Stimulated activated CD4-positive, alpha-beta T cell treated with anti-CD3 and anti-CD28 coated beads, Interleukin-4, amount 100 ng/mL, for 24 hours (primary cell): ENCODE data around the gene KRTAP19-8.

Source experiments
- DNase-seq: peaks from one replicate; pipeline ENCODE4 v3.0.0-alpha.2; 2020

Gene KRTAP19-8, protein sequence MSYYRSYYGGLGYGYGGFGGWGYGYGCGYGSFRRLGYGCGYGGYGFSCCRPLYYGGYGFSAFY

DNA sequence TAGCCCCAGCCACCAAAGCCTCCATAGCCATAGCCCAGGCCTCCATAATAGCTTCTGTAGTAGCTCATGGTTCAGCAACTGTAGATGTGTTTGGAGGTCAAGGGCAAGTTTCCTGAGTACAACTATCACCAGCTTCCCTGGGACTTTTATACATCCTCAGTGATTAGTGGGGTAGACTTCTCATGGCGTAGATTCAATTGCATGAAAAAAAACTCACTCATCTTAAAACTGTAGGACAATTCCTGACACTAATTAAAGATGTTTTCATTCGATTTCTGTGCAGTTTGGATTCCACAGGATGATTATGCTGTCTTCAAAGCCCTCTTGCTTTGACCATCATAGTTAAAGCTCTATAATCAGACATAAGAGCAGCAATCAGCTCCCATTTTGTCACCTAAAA is at the start of gene KRTAP19-8:
Gene KRTAP19-8, minus strand, starts transcription at position 101 of the 400 bp plus-strand sequence. Its CDS starts 33 bp downstream, at position 68.
- no peak for DNase-seq

DNA sequence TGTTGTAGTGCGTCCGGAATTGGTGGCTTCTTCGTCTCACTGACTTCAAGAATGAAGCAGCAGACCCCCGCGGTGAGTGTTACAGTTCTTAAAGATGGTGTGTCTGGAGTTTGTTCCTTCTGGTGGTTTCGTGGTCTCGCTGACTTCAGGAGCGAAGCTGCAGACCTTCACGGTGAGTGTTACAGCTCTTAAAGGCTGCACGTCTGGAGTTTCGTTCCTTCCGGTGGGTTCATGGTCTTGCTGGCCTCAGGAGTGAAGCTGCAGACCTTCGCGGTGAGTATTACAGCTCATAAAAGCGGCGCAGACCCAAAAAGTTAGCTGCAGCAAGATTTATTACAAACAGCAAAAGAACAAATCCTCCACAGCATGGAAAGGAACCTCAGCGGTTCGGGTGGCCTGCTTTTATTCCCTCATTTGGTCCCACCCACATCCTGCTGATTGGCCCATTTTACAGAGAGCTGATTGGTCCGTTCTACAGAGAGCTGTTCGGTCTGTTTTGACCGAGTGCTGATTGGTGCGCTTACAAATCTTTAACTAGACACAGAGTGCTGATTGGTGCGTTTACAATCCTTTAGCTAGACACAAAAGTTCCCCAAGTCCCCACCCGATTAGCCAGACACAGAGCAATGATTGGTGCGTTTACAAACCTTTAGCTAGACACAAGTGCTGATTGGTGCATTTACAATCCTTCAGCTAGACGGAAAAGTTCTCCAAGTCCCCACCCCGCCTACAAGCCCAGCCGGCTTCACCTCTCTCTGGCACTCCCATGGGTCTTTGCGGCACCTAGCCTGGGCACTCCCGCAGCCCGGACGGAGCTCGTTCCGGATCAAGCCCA is 49.6 kb upstream of the KRTAP19-8 start:
- no peak for DNase-seq

DNA sequence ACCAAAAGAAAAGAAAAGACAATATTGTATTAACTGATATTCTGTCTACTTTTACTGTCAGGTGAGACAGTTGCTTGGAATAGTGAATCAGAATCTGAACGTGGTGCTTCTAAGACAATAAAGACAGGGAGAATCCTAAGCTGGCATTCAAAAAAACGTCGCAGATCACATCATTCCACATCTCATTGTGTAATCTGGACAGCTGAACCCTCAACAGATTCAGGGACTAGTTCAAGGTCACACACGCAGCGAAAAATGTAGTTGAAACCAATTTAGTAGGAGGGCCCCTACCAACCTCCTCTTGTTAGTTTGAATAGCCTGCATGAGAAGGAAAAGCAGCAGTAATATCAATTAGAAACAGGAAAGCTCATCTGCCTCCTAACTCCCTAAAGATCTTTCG is 46.4 kb upstream of the KRTAP19-8 start:
- DNase-seq: no peak

DNA sequence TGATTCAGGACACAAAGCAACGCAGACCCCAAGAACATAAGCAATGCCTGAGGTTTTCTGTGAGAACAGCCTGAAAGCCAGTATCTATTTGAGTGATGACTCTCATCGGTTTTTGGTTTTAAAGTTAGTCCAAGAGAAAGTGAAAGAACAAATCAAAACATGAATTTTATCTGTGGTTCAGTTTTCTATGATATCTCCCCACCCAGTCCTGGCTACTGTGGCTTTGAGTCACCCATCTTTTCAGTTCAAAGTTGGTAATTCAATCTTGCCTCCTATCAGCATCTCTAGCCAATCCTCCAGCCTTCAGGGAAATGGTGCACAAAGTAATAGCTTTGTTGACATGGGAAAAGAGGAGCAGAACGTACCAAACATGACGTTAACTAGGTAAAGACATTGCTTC is 40.5 kb upstream of the KRTAP19-8 start:
- DNase-seq: no peak

DNA sequence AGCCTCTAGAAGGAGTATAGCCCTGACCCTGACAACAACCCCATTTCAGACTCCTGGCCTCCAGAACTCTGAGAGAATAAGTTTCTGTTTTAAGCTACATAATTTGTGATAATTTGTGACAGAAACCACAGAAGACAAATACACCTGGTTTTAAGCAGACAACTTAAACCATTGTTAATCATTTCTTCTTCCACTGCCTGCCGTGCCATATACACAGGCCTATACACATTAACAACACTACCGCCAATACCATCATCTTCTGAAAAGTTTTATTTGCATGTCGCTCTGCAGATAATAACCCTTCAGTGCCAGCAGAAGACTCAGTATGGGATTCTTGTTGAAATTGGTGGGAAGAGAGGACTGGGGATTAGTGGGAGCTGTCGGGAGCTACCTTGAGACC is 39.9 kb upstream of the KRTAP19-8 start:
- DNase-seq: no peak

DNA sequence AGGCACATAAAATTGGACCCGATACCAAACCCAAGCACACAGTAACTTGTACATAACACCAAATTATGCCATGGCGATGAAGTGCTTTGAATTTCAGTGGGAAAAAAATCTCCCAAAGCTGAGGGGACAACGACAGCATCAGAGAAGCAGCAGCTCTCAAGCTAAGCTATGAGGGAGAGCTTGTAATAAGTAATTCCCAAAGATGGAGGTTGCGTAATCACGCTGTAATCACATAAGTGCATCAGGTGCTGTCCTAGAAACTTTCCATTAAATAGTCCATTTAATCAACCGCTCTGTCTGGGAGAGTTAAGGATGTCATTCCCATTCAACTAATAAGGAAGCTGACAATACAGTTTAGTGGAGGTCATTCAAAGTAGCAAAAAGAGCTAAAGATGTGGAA is 37.6 kb upstream of the KRTAP19-8 start:
- DNase-seq: no peak

DNA sequence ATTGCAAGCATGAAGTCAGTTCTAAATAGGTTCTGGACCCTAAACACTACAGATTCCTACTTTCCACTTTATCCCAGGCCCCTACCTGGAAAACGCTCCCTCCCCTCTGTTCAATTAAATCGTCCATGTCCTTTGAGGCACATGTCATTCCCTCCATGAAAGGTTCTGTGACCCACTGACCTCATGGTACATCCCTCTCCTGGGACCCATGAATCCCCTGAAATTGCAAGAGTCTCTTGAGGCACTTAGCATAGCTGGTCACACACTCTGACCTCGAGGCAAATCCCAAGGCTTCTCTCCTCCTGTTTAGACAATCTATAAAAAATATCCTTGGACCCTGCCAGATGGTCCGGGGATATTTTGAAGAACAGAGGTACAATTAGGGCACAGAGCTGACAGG is 34.3 kb upstream of the KRTAP19-8 start:
- DNase-seq: no peak

DNA sequence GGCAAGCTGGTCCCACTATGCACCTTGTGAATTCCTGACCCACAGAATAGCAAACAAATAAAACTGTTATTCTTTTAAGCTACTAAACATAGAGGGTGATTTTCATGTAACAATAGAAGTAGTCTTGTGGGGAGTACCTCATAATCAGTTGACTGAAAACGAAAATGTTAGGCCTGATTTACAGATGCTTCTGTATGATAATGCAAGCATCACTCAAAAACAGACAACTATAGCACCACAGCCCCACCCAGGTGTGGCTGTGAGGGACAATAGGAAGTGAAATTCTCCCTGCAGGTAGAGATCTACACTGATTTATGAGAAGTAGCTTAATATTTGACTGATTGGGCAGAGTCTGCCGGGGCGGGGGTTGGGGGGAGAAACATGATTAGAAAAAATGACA is 26.5 kb upstream of the KRTAP19-8 start:
- DNase-seq: no peak

DNA sequence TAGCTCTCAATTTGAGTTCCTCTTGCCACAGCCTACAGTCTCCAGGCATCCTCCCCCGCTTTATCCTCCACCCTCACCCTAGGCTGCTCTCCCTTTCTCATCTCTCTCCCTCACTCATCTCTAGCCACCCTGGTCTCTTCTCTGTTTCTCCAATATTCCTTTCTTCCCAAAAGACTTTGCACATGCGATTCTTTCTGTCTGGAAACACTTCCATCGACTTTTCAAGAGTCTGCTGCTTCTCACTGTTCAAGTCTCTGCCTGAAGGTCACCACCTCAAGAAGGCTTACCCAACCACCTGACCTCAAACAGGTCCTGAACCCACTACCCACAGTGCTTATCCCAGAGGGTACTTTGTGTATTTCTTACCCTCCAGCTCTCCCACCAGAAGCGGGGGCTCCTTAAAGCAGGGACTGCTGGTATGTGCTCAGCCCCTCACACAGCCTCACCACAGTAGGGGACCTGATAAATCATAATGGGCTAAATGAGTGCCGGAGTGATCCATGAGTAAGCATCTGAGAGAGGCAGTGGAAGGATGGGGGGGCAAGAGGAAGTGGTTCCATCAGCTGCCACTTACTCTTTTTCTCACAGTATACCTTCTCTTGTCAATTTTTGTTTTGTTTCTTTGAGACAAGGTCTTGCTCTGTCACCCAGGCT is 14.3 kb upstream of the KRTAP19-8 start:
- no peak for DNase-seq

DNA sequence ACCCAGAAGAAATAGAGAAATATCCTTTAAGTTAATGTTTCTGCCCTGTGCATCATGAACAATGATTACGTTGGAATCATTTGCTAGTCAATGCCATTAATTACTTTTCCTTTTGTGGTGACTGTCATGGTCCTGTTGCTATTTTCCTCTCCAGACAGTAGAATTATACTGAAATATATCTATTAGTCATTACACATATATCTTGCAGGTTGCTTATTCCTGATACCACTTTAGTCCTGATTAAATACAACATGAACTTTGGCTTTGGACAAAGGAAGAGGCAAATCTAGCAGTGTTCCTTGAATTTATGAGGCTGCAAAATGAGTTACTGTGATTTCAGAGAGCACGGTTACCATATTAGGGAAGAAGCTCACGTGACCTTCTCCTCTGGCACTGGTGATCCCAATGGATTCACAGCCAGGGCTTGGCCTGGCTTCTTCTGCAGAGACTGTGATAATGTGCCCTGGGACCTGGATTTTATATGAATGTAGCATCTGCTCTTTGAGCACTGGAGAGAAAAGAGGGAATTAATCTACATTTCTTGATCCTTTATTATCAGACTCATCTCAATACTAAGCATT is 12.4 kb upstream of the KRTAP19-8 start:
- no peak for DNase-seq

DNA sequence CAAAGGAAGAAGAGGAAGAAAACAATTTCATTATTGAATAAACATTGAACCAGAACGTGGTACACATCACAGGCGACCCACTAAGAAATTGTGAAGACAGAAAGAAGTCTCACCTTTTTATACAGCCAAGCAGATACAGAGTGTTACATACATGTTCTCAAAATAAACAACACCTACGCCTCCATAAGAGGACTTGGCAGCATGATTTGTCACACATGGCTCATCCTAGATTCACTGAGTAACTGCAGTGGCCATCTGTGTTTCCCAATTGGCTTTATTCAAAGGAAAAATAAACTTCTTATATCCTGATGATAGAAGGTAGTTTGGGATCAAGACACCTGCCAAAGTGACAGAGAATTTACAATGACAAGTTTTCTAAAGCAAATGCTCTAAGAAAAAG is 7.6 kb upstream of the KRTAP19-8 start:
- no peak for DNase-seq

DNA sequence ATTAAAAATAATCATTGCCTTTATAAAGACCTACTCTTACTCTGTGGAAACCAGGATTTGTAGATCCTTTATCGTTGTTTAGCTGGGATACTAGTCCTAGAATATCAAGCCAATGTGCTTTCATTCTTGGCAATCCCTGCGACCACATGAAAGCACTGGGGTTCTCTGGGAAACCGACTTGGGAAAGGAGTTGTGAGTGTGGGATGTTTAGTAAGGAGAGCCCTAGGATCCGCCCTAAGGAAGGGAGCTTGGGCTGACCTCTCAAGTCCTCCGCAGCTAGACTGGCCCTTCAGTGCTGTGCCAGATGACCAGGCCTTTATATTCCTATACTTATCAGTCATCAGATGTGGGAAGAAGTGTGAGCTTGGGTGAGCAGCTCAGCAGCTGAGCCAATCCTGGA is 5.2 kb upstream of the KRTAP19-8 start:
- DNase-seq: no peak

DNA sequence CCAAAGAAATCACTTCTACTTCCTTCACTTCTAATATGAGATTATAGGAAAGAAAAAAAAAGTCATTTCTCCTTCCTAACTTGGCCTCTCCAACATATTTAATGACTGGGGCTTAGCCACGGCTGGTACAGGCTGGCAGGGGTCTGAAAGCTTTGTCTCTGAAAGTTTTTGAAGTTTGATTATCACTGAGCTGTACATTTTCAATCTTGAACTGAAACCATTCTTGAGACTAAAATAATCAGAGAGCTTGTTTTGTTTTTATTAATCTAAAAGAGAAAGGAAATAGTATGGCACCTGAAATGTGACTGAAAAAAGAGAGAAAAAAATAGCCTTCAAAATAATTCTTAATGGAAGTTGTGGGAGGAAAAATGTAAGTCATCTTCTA is 3.8 kb upstream of the KRTAP19-8 start:
- DNase-seq: no peak

DNA sequence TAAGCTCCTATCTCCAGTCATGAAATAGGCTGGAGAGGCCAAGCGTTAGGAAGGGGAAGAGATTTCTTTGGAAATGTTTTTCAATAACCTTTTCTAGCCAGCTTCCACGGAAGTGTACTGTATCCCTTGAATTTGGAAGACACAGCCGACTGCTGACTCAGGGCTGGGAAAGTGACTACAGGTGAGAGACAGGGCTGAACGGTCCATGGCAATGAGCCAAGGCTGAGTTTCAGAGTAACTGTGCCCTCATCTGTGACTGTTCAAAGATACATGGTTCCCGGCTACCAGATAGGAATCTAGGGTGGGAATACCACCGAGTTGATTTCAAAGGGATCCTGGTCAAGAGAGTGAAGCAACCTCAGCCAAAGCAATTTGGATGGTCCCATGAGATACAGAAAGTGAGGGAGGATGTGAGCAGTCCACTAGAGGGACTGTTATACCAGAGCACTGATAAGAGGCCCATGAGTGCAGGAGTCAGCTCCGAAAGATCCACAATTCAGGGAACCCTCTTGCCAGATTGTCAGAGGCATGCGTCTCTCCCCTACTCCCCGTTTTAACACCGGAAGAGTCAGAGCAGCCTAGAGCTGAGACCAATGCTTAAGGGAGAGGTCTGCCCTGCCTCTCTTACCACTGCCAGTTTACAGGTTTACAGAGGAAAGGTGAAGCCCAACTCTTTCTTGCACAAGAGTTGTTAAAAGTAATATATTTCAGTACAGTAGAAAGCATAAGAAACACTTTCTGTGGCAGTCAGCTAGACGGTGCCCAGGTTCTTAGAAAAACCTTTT is 3.2 kb upstream of the KRTAP19-8 start:
- no peak for DNase-seq

DNA sequence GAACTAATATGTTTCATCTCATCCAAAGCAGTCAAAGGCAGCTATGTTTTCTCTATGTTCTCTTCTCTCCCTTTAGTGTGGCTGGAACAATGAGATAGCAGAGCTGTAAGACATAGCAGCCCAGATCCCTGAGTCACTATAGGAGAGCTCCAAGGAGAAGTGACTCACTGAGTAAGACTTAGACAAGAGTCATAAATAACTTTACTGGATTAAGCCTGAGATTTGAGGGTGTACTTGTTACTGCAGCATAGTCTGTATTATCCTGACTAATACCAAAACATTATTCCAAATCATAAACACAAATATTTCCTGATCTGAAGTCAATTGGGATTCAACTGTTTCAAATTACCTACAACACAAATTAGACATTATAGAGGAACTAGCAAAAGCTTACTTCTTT is 3.9 kb downstream of the KRTAP19-8 start:
- DNase-seq: no peak

DNA sequence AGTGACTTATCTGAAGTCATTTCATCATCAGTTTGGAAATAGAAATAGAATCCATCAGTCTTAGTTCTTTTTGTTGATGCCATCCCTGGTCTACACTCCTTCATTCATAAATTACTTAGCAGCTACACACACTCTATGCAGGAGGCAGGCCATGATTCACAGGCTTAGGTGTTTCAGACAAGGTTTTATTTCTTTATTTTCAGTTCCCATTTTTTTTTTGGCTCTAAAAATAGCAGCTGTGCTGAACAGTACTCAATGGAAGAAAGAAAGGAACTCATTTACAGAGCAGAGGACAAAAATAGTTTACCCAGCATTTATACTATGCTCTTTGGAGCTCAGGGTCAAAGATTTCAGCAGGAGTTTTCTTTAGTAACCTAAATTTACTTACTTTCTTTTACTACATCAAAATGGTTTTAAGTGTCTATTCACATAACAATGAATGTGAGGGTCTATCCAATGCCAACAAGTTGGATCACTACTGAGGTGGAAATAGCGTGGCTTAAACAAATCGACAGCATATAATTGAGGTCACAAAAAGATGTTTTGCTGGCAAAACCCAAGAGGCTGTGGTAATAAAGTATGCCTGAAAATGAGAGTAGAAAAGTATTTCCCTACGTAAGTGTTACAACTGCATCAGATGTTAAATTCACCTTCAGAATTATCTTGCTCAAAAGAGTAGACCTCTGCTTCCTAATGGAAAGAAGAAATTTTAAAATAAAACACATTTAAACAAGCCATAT is 7.7 kb downstream of the KRTAP19-8 start:
- DNase-seq: no peak

DNA sequence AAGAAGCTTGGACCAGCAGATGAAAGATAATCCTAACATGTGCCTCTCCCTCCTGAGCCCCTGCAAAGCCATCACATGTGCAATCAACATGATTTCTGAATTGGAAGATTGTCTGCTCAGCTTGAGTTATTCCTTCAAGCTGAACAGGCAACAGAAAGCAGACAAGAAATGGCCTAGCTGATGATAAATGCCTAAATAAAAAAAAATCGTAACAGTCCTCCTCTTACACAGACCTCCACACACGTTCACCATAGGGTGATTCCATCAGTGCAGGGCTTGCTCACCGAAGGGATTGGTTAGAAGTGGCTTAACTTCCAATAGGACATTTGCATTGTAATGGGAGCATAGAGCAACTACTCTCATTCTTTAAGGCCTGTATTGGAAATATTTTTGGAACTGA is 14.6 kb downstream of the KRTAP19-8 start:
- no peak for DNase-seq

DNA sequence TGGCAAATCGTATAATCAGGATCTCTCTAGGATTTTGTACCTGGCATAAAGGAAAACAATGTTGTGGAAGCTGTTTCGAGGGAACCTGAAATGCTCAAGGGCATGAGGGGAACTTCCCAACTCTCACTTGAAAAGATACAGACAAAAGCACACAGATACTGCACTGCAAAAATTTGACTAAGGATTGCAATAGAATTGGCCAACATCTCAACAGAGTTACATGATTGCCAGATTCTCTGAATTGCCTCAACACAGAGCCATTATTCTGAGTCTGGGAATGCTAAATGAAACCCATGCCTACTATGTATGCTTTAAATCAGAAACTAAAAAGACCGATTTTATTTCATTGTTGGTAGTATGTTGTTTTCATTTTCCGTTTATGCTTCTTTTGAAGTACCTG is 16.0 kb downstream of the KRTAP19-8 start:
- no peak for DNase-seq

DNA sequence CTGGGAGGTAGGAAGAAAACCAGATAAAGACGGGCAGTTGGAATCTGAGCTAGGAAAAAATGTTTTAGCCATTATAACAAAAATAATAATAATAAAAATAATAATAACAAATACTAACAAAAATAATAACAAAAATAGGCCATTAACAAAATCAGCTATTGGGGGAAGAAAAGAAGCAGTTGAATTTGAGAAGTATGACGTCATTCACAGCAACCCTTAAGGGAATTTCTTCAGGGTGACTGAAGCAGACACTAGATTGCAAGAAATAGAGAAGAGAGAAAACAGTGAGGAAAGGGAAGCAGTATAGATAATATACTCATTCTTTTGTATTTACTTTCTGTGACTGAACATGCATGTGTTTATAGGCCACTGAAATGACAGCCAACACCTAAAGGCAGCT is 20.0 kb downstream of the KRTAP19-8 start:
- DNase-seq: no peak

DNA sequence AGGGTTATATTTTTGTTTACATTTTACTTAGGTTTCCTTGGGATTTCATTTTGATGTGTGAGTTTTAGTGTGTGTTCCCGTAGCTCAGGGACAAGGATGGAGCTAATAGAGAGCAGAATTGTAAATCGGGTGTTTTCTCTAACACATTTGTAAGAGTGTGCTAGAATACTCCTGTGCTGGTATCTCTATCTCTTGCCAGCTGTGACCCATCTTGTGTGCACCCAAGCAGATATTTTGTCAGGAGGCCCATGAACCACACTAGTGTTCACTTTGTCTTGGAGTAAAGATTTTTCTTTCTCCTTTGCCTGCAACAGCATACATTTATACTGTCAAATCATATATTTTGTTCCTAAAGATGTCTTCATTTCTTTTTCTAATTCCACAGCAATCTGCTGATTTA is 23.4 kb downstream of the KRTAP19-8 start:
- no peak for DNase-seq

DNA sequence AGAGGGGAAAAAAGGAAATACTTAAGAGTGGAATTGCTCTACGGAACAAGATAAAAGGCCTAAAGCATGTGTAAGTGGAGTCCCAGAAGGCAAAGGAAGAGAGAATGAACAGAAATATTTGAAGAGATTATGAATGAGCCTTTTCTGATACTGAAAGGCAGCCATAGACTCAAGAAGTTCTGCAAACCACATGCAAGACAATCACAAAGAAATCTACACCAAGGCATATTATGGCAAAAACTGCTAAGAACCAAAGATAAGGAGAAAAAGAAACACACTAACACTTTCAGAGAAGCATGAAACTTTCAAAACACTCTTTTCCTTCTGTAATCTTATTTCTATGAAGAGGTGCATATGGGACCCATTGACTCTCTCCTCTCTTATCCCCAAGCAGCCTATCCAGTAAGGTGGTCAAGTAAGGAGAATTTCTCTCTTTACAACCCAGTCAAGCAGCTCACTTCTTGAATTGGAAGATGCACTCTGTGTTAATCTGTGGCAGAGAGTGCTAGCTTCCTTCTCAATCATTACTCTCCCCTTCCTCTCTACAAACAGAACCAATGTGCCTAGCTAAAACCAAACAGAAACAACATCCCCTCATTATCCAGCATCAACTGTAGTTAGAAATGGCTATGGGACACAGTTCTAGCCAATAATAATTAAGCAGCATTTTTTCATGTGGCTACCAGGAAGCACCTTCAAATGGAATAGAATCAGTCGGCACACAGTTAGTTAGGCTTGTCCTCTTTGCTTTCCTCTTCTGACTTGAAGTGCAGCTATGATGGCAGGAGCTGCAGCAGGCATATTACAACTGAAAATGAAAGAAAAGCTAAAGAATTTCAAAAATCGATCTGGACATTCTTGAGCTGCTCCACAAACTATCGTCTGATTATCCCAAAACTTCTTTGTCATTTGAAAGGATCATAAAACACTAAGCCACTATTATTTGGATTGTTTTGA is 25.9 kb downstream of the KRTAP19-8 start:
- no peak for DNase-seq
